ELF-1 (cell line): ENCODE measurements around the gene RGPD5.
"Not testable (repeated sequence)": the region's sequence is repeated elsewhere in the genome, so short reads cannot be mapped to it uniquely, and the experiment has no call there.

Experiments used
- DNase-seq: peaks from one replicate; pipeline ENCODE4 v3.0.0-alpha.2; 2016; ENCODE audit warnings: low read depth, low spot score

The RGPD5 gene

GRCh38 chr2:109891024-109891423 is 96.9 kb downstream of the RGPD5 start:
- not testable (repeated sequence) for DNase-seq

- not testable (repeated sequence) for DNase-seq
These were observed 99.6 kb downstream of the RGPD5 start for GRCh38 chr2:109893736-109894135.

GRCh38 chr2:109894141-109894540 is 100.0 kb downstream of the RGPD5 start:
- DNase-seq, result not testable (repeated sequence)

GRCh38 chr2:109895090-109895869 is 101.2 kb downstream of the RGPD5 start:
- not testable (repeated sequence) for DNase-seq

GRCh38 chr2:109896212-109896611 is 102.1 kb downstream of the RGPD5 start:
- DNase-seq, result not testable (repeated sequence)

GRCh38 chr2:109897769-109898461 is 103.8 kb downstream of the RGPD5 start:
- not testable (repeated sequence) for DNase-seq

- not testable (repeated sequence) for DNase-seq
These were observed 104.6 kb downstream of the RGPD5 start, which contains the start of gene LIMS3 for GRCh38 chr2:109898462-109899336. Gene LIMS3, plus strand, starts transcription at chr2:109898688. Its CDS starts 41 bp downstream, at chr2:109898729.

- DNase-seq, result not testable (repeated sequence)
These were observed 111.7 kb downstream of the RGPD5 start for GRCh38 chr2:109905796-109906195.
